Tibial artery (tissue), 4 donors: ENCODE data around the gene ZNF181.

Source experiments
- DNase-seq, 2 donors: peaks; one replicate each; pipeline ENCODE4 v3.0.0-alpha.2; 2019
- H3K27ac ChIP-seq, 2 donors: fragments of 200-600 bp; sonication (generic) in 1 of 2; 1 replicate in 1 of 2; 2 replicates in 1 of 2; pipeline ENCODE4 v1.5.1; 2018 to 2019; ENCODE audit warnings: mild to moderate bottlenecking in 1 of 2
- H3K27me3 ChIP-seq, 2 donors: fragments of 200-600 bp; sonication (generic) in 1 of 2; one replicate each; pipeline versions ENCODE4 v1.5.1 to v1.6.0; 2016 to 2019
- H3K36me3 ChIP-seq, 3 donors: fragments of 200-600 bp; sonication (generic) in 2 of 3; one replicate each; pipeline ENCODE4 v1.5.1; 2016 to 2019; ENCODE audit warnings: mild to moderate bottlenecking in 2 of 3
- H3K4me1 ChIP-seq, 4 donors: fragments of 200-600 bp; sonication (generic) in 2 of 4; 1 replicate in 3 of 4; 2 replicates in 1 of 4; pipeline ENCODE4 v1.5.1; 2016 to 2019
- H3K4me3 ChIP-seq, 2 donors: fragments of 200-600 bp; sonication (generic) in 1 of 2; 1 replicate in 1 of 2; 2 replicates in 1 of 2; pipeline ENCODE4 v1.5.1; 2018 to 2019; ENCODE audit warnings: mild to moderate bottlenecking in 2 of 2
- H3K9me3 ChIP-seq, 3 donors: fragments of 200-600 bp; sonication (generic) in 1 of 3; one replicate each; pipeline ENCODE4 v1.5.1; 2016 to 2019
- intact Hi-C: fragments of 100-400 bp; cut with DNase I; formaldehyde crosslinking; loops from one replicate; pipeline ENCODE4 v1.15.0; 2023; ENCODE audit warnings: low total_unique reads
- TF ChIP-seq, protein P1 (sequence below), 2 experiments: fragments of 200-600 bp in 1 of 2; fragments of 450-650 bp in 1 of 2; IDR thresholded peaks; one replicate each; pipeline ENCODE4 v1.5.1; 2017 to 2019; ENCODE audit warnings: antibody characterized with exemption in 2 of 2, mild to moderate bottlenecking in 1 of 2, moderate library complexity in 1 of 2

Gene ZNF181

DNA sequence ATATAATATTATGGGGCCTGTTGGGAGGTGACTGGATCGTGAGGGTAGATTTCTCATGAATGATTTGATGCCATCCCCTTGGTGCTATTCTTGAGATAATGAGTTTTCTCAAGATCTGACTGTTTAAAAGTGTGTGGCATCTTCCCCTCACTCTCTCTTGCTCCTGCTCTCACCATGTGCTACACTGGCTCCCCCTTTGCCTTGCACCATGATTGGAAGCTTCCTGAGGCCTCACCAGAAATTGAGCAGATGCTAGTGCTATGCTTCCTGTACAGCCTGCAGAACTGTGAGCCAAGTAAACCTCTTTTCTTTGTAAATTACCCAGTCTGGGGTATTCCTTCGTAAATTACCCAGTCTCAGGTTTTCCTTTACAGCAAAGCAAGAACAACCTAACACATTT, 40.8 kb downstream of the ZNF181 start:
- Histone ChIP-seq H3K9me3 (no peaks in the 10 kb centered on the region), H3K4me3 (no peak overlapping the region), H3K4me1 (peaks cover 0 to 12% (median 10%) of the 10 kb centered on the region in 4 donors), H3K27me3 (peaks cover 0 to 3% of the 10 kb centered on the region in 2 donors), H3K36me3 (peaks cover 0 to 7% (median 5%) of the 10 kb centered on the region in 3 donors), H3K27ac (no peak overlapping the region)
- TF ChIP-seq, protein P1, sequence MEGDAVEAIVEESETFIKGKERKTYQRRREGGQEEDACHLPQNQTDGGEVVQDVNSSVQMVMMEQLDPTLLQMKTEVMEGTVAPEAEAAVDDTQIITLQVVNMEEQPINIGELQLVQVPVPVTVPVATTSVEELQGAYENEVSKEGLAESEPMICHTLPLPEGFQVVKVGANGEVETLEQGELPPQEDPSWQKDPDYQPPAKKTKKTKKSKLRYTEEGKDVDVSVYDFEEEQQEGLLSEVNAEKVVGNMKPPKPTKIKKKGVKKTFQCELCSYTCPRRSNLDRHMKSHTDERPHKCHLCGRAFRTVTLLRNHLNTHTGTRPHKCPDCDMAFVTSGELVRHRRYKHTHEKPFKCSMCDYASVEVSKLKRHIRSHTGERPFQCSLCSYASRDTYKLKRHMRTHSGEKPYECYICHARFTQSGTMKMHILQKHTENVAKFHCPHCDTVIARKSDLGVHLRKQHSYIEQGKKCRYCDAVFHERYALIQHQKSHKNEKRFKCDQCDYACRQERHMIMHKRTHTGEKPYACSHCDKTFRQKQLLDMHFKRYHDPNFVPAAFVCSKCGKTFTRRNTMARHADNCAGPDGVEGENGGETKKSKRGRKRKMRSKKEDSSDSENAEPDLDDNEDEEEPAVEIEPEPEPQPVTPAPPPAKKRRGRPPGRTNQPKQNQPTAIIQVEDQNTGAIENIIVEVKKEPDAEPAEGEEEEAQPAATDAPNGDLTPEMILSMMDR (IDR thresholded peaks at IDR 0.05) = no peak
- DNase-seq = no peak
- intact Hi-C loops = loop anchor here (5.0 kb wide), 1 partner anchor 43 kb away; the partner anchor contains the start of gene ZNF181

DNA sequence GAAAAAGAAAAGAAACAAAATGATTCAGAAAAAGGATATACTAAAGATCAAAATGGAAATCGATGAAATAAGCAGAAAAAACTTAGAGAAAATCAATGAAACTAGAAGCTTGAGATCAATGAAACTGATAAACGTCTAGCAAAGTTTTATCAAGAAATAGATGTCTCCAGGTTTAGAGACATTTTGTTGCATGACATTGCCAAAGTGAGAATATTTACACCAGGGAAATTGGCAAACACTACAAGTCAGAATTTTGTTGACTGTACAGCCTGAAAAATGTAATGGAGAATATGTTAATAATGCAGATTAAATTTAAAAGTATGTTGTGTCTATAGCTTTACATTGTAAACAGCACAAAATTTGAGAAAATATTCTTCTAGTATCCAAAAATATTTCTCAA, 44.3 kb downstream of the ZNF181 start:
- Histone ChIP-seq H3K27me3 (peaks cover 0 to 9% of the 10 kb centered on the region in 2 donors), H3K4me3 (no peak overlapping the region), H3K36me3 (no peaks in the 10 kb centered on the region), H3K27ac (no peak overlapping the region), H3K9me3 (no peaks in the 10 kb centered on the region), H3K4me1 (no peaks in the 10 kb centered on the region)
- TF ChIP-seq, protein P1 (IDR thresholded peaks at IDR 0.05) = no peak
- DNase-seq = no peak
- intact Hi-C loops = no loop called here

DNA sequence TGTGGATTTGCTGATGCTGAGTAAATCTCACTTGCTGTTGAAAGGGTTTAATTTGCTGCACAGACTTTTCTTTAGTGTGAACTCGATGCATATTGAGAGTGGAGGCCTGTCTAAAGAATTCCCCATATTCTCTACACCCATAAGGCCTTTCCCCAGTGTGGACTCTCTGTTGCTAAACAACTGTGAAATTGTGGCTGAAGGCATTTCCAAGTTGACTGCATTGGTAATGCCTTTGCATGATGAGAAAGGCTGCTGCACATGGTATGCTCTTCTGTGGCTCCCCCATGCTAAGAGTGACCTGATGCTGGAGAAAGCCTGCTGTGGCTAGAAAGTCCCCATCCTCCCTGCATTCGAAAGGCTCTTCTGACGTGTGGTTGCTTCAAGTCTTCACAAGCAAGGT, 45.6 kb downstream of the ZNF181 start:
- no peaks in the 10 kb centered on the region for H3K4me1 ChIP-seq
- intact Hi-C loops = no loop called here
- H3K27ac ChIP-seq = no peak overlapping the region

DNA sequence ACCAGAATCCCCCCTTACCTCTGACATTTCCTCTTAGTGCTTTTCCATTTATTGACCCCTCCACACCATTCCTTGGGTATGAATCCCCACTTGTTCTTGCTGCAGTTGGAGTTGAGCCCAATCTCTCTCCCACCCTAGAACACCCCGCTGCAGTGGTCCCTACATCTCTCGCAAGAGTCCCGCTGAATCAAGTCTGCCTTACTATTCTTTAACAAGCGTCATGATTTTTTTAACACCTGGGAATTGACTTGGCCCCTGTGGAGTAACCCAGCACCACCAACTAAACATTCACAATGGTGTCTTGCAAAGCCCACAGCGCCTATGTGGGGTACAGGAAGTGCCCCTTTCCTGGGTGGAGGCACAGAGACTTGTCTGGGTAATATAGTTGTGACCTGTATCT, 52.2 kb downstream of the ZNF181 start:
- Histone ChIP-seq H3K4me1 (no peaks in the 10 kb centered on the region), H3K4me3 (no peak overlapping the region), H3K9me3 (no peaks in the 10 kb centered on the region), H3K27me3 (peaks cover 0 to 3% of the 10 kb centered on the region in 2 donors), H3K27ac (no peak overlapping the region), H3K36me3 (no peaks in the 10 kb centered on the region)
- DNase-seq = no peak
- TF ChIP-seq, protein P1 (IDR thresholded peaks at IDR 0.05) = no peak
- intact Hi-C loops = no loop called here

More for the DNA sequence above, 45.6 kb downstream of the ZNF181 start:
- Histone ChIP-seq H3K9me3 (no peaks in the 10 kb centered on the region), H3K4me3 (no peak overlapping the region), H3K36me3 (no peaks in the 10 kb centered on the region), H3K27me3 (peaks cover 0 to 10% of the 10 kb centered on the region in 2 donors)
- no peak for DNase-seq
- TF ChIP-seq, protein P1 (IDR thresholded peaks at IDR 0.05) = no peak

DNA sequence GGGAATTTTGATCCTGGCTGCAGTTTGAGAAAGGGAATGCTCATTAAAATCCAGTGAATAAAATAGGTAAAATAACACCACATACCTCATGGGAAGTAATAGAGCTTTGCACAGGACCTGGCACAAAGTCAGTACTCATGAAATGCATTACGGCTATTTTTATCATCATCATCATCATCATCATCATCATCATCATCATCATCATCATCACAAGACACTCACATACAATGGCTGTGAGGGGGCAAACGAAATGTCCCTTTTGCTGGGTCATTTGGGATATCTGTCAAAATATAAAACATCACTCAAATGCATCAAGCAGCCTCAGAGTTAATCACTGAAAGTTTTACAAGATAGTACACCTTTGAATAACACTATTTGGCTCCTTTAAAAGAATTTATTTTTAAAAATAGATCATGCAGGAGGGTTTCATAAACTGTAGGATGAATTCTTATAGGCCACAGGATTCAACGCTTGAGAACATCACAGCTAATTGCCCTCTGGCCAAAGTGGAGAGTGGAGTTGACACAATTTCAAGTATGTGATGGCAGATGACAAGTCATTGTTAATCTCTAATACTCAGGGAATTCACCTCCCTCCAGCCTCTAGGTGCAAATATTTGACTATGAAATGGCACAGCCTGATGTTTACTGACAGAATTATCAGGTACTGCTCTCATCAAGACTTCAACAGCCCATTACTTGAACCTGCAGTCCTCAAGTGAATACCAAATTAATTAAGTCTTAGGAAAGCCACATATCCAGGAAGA, 53.2 kb downstream of the ZNF181 start:
- Histone ChIP-seq H3K9me3 (no peaks in the 10 kb centered on the region), H3K4me3 (no peak overlapping the region), H3K4me1 (no peaks in the 10 kb centered on the region), H3K36me3 (no peaks in the 10 kb centered on the region), H3K27me3 (peaks cover 0 to 3% of the 10 kb centered on the region in 2 donors), H3K27ac (no peak overlapping the region)
- DNase-seq = no peak
- TF ChIP-seq, protein P1 (IDR thresholded peaks at IDR 0.05) = no peak
- intact Hi-C loops = no loop called here
